Thoracic aorta (tissue), 2 donors: Measurements from ENCODE around the gene OR2B2. TPM values are rescaled to one million over a fixed set of nuclear protein-coding genes. Genes with fewer than 3 reads are reported as not detected.

ENCODE experiments used
- ATAC-seq: fragments of 150-250 bp; one replicate; pipeline ENCODE4 v1.8.0; 2017; ENCODE audit warnings: low read depth; ENCODE audit not compliant: insufficient number of reproducible peaks, low FRiP score
- DNase-seq: peaks from one replicate; pipeline ENCODE4 v3.0.0-alpha.2; 2020; ENCODE audit warnings: low spot score
- H3K27ac ChIP-seq, 2 donors: fragments of 200-600 bp; sonication (generic); 1 replicate in 1 of 2; 2 replicates in 1 of 2; pipeline ENCODE4 v1.5.1; 2016; ENCODE audit warnings: mild to moderate bottlenecking in 2 of 2, moderate library complexity in 2 of 2
- H3K27me3 ChIP-seq: fragments of 200-600 bp; sonication (generic); replicated peaks from 2 replicates; pipeline ENCODE4 v1.6.0; 2016; ENCODE audit warnings: mild to moderate bottlenecking; ENCODE audit not compliant: insufficient read depth
- H3K36me3 ChIP-seq: fragments of 200-600 bp; sonication (generic); one replicate; pipeline ENCODE4 v1.5.1; 2016
- H3K4me1 ChIP-seq, 2 donors: fragments of 200-600 bp; sonication (generic); 1 replicate in 1 of 2; 2 replicates in 1 of 2; pipeline versions ENCODE4 v1.5.1 to v1.6.0; 2016; ENCODE audit warnings: low read depth in 2 of 2, mild to moderate bottlenecking in 1 of 2; ENCODE audit not compliant: control insufficient read depth in 1 of 2
- H3K4me3 ChIP-seq: fragments of 200-600 bp; sonication (generic); 2 replicates; pipeline ENCODE4 v1.5.1; 2016; ENCODE audit warnings: mild to moderate bottlenecking
- H3K9me3 ChIP-seq: fragments of 200-600 bp; sonication (generic); 2 replicates; pipeline ENCODE4 v1.5.1; 2016
- total RNA-seq, 2 donors: library from RNA; depleted of rRNA; stranded (reverse); fragments of >200 nt; gene quantifications; one replicate each; pipeline versions ENCODE4 v1.1.0 to v1.2.3, GENCODE V29; 2016
- TF ChIP-seq, protein P1 (sequence below): fragments of 200-600 bp; sonication (generic); IDR thresholded peaks from one replicate; pipeline ENCODE4 v1.5.1; 2019; ENCODE audit warnings: antibody characterized with exemption

The OR2B2 gene
- total RNA-seq, 2 donors from 2014 or later: not detected

DNA sequence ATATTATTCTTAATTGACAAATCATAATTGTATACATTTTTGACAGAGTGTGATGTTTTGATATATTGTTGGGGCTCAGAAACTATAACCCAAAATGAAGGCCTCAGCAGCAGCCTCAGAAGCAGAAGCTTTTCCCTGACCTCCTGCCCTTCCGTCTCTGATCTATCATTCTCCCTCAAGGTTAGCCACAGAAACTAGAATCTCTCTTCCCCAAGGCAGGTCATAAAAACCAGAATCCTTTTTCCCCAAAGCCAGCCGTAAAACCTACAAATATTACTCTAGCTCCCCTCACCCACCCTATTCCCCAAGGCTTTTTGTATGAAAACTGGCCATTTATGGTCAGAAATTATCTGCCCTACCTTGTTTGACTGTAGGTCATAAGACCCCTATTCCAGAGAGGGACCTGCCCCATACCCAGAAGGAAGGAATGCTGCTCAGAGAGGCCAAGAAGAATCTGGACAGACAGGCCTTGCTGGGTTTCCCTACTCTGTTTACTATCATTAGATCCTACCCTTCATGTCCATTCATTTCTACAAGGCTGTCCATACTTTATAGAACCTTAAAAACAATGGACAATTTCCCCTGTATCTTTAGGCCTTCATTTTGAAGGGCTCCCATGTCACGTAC, 14.5 kb downstream of the OR2B2 start:
- Histone ChIP-seq H3K4me1 (peaks cover 0 to 12% of the 10 kb centered on the region in 2 donors), H3K27ac (no peak overlapping the region), H3K9me3 (no peaks in the 10 kb centered on the region), H3K4me3 (no peak overlapping the region), H3K27me3 (no peaks in the 10 kb centered on the region), H3K36me3 (no peaks in the 10 kb centered on the region)
- TF ChIP-seq, protein P1, sequence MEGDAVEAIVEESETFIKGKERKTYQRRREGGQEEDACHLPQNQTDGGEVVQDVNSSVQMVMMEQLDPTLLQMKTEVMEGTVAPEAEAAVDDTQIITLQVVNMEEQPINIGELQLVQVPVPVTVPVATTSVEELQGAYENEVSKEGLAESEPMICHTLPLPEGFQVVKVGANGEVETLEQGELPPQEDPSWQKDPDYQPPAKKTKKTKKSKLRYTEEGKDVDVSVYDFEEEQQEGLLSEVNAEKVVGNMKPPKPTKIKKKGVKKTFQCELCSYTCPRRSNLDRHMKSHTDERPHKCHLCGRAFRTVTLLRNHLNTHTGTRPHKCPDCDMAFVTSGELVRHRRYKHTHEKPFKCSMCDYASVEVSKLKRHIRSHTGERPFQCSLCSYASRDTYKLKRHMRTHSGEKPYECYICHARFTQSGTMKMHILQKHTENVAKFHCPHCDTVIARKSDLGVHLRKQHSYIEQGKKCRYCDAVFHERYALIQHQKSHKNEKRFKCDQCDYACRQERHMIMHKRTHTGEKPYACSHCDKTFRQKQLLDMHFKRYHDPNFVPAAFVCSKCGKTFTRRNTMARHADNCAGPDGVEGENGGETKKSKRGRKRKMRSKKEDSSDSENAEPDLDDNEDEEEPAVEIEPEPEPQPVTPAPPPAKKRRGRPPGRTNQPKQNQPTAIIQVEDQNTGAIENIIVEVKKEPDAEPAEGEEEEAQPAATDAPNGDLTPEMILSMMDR: no peak
- DNase-seq (no peak), ATAC-seq (no peak)

DNA sequence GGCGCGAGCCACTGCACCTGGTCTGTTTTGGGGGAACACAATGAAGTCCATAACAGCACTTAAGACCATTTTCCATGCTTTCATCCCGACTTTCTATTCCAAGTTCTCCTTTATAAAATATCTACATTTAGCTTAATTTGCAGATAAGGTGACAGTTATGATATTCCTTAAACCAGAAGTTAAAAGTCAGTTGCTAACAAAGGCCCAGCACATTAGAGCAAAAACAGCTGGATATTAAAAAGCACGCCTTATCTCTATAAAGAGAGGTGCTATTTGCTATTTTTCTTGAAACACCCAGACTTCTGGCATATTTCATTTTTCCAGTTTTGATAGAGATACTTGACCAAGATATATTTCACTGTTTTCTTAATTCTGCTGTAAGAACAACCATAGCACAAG, 15.8 kb downstream of the OR2B2 start:
- DNase-seq (no peak), ATAC-seq (no peak)
- H3K4me3 ChIP-seq: no peak overlapping the region
- TF ChIP-seq, protein P1: no peak
- no peaks in the 10 kb centered on the region for H3K9me3 ChIP-seq
- no peaks in the 10 kb centered on the region for H3K36me3 ChIP-seq
- no peak overlapping the region for H3K27ac ChIP-seq
- H3K27me3 ChIP-seq: no peaks in the 10 kb centered on the region
- H3K4me1 ChIP-seq: peaks cover 0 to 19% of the 10 kb centered on the region in 2 donors

DNA sequence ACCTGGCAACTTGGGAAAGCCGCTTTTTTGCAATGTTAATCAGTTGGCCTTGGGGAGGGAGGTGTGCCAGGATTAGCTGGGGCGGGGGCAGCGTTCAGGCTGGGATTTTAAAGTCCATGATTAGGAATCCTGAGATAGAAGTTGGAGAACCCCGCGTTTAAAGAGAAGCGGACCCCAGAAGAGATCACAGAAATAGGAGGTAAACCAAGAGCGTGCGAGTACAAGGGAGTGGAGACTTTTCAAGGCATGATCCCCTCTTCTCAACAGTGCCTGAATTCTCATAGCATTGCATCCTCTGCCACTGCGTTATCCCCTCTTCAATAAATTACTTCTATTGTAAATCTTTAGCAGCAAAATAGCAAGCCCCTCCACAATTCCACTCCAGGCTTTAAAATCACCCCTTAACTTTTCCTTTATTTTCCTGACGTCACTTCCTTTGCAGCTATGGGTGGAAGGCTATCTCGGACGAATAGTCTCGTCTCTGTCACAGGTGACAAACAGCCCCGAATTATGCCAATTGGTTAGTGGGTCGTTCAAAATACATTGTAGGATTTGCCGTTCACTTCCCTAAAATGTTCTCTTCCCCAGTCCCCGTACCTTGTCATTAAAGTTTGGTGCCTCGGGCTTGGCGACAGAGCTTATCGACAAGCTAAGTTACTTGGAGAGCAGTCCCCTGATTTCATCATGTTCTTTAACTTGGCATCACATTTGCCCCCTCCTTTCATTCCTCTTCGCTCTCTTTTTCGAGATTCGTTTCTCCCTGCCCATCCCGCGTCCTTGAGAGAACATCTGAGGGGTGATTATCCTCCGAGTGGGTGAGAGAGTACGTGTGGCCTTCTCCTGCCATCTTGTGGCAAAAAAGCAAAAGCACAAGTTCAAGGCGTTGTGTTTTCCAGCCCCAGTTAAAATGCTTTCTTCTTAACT, 17.1 kb downstream of the OR2B2 start:
- ATAC-seq (peak; percentile 64), DNase-seq (no peak)
- TF ChIP-seq, protein P1: peak; percentile 67
- H3K4me3 ChIP-seq: peak overlapping the region; percentile 85
- H3K4me1 ChIP-seq: peaks cover 0 to 28% of the 10 kb centered on the region in 2 donors
- H3K27me3 ChIP-seq: no peaks in the 10 kb centered on the region
- peak overlapping the region; percentile 77 to 84 for H3K27ac ChIP-seq
- H3K9me3 ChIP-seq: no peaks in the 10 kb centered on the region
- H3K36me3 ChIP-seq: no peaks in the 10 kb centered on the region

DNA sequence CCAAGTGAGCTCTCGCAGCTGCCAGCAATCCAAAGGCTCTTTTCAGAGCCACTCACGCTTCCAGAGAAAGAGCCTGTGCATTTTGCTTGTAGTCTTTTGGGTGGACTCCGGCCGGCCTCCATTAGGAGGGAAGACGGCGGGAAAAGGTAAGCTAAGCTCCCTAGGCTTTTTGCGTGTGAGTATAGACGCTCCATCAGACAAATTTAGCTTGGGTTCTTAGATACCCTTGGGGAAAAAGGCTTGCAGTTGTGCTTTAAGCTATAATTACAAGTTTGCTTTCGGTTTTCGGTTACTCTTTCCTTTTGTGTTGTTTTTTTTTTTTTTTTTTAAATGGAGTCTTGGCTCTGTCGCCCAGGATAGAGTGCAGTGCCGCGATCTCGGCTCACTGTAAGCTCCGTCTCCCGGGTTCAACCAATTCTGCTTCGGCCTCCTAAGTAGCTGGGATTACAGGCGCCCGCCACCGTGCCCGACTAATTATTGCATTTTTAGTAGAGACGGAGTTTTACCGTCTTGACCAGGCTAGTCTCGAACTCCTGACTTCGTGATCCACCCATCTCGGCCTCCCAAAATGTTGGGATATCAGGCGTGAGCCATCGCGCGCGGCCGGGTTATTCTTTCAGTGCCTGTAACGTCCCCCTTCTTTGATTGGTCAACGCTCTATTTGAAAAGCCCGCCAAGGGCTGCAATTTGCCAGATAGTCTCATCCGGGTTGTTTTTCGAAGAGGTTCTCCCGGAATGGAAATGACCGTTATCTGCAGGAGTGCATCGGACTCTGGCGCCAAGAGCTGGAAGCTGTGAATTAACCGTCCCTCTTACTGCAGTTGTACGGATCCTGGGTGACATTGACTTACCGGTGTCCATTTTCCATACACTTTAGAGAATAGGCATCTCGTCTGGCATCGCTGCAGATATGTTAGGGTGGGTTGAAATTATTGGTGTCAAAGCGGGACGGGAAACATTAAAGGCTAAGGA, 18.1 kb downstream of the OR2B2 start:
- peak overlapping the region; percentile 85 for H3K4me3 ChIP-seq
- peak overlapping the region; percentile 77 to 84 for H3K27ac ChIP-seq
- DNase-seq (peak; percentile 62), ATAC-seq (peak; percentile 51)
- no peaks in the 10 kb centered on the region for H3K27me3 ChIP-seq
- H3K36me3 ChIP-seq: no peaks in the 10 kb centered on the region
- TF ChIP-seq, protein P1: no peak
- H3K9me3 ChIP-seq: no peaks in the 10 kb centered on the region
- peaks cover 0 to 28% of the 10 kb centered on the region in 2 donors for H3K4me1 ChIP-seq
